SU-DHL-6 (cell line): ENCODE measurements around the gene EIF4B.

Experiments
- H2AFZ ChIP-seq: fragments of 200-600 bp; sonication (generic); 2 replicates; pipeline ENCODE4 v1.6.1; 2014; ENCODE audit warnings: low read depth, mild to moderate bottlenecking, moderate library complexity, mixed read lengths, antibody characterized with exemption, low read length; ENCODE audit not compliant: severe bottlenecking
- H3F3A ChIP-seq: fragments of 200-600 bp; shearing (Covaris generic); 2 replicates; pipeline ENCODE4 v1.6.0; 2016; ENCODE audit warnings: antibody characterized with exemption, mild to moderate bottlenecking; ENCODE audit not compliant: insufficient read depth
- H3K27ac ChIP-seq: fragments of 200-600 bp; sonication (generic); 2 replicates; pipeline ENCODE4 v1.5.1; 2016; ENCODE audit warnings: low read depth, mild to moderate bottlenecking, low read length, moderate library complexity, mixed read lengths
- H3K27me3 ChIP-seq: fragments of 200-600 bp; sonication (generic), shearing (Covaris generic); 2 replicates; pipeline ENCODE4 v1.6.0; 2014; ENCODE audit warnings: mild to moderate bottlenecking, low read length
- H3K36me3 ChIP-seq: fragments of 200-600 bp; sonication (generic); 2 replicates; pipeline ENCODE4 v1.6.1; 2014; ENCODE audit warnings: mild to moderate bottlenecking, low read length, mixed read lengths
- H3K4me2 ChIP-seq: fragments of 300-600, 200-600 bp; shearing (Covaris generic), sonication (generic); 2 replicates; pipeline ENCODE4 v1.6.0; 2014; ENCODE audit warnings: low read length, low read depth, mild to moderate bottlenecking; ENCODE audit not compliant: poor library complexity, severe bottlenecking
- H3K4me3 ChIP-seq: fragments of 200-600 bp; sonication (generic); 2 replicates; pipeline ENCODE4 v1.5.1; 2014; ENCODE audit warnings: antibody characterized with exemption, low read length, mild to moderate bottlenecking, mixed read lengths; ENCODE audit not compliant: insufficient read depth, poor library complexity, severe bottlenecking
- H3K79me2 ChIP-seq: fragments of 200-600 bp; sonication (generic); 2 replicates; pipeline ENCODE4 v1.6.1; 2014; ENCODE audit warnings: mild to moderate bottlenecking, low read length, moderate library complexity; ENCODE audit not compliant: insufficient read depth
- H3K9ac ChIP-seq: fragments of 200-600 bp; sonication (generic); 2 replicates; pipeline ENCODE4 v1.7.0; 2014; ENCODE audit warnings: mild to moderate bottlenecking, low read length
- H3K9me2 ChIP-seq: fragments of 200-600 bp; sonication (generic); replicated peaks from 2 replicates; pipeline ENCODE4 v1.6.1; 2014; ENCODE audit warnings: low read length; ENCODE audit not compliant: insufficient read depth
- H3K9me3 ChIP-seq: fragments of 200-600 bp; sonication (generic); 2 replicates; pipeline ENCODE4 v1.6.1; 2014; ENCODE audit warnings: low read length, mixed read lengths; ENCODE audit not compliant: insufficient read depth
- H4K20me1 ChIP-seq: fragments of 200-600 bp; sonication (generic); 2 replicates; pipeline ENCODE4 v1.6.1; 2014; ENCODE audit warnings: low read depth, mild to moderate bottlenecking, antibody characterized with exemption, low read length, moderate library complexity, mixed read lengths
- CTCF ChIP-seq: fragments of 200-600 bp; sonication (generic); IDR thresholded peaks from one replicate; pipeline ENCODE4 v1.5.1; 2017; ENCODE audit warnings: antibody characterized with exemption, mild to moderate bottlenecking, low read length, moderate library complexity; ENCODE audit not compliant: insufficient read depth, poor library complexity, severe bottlenecking
- EZH2phosphoT487 ChIP-seq: fragments of 200-600 bp; sonication (generic), shearing (Covaris generic); conservative IDR thresholded peaks from 2 replicates; pipeline ENCODE4 v1.6.1; 2018; ENCODE audit warnings: mild to moderate bottlenecking, antibody characterized with exemption, low read length, moderate library complexity, mixed read lengths

EIF4B gene

GRCh38 chr12:53039851-53040250, 33.6 kb downstream of the EIF4B start:
- no peaks in the 10 kb centered on the region for H3K9me2 ChIP-seq
- no peak overlapping the region for H3K27ac ChIP-seq
- TF ChIP-seq EZH2phosphoT487 (no peak), CTCF (no peak)
- H3F3A ChIP-seq, result peaks cover 41% of the 10 kb centered on the region
- no peak overlapping the region for H3K9ac ChIP-seq
- H3K79me2 ChIP-seq, result no peaks in the 10 kb centered on the region
- no peak overlapping the region for H3K4me3 ChIP-seq
- H3K36me3 ChIP-seq, result peaks cover 30% of the 10 kb centered on the region
- H4K20me1 ChIP-seq, result no peaks in the 10 kb centered on the region
- no peak overlapping the region for H3K4me2 ChIP-seq
- H3K9me3 ChIP-seq, result no peaks in the 10 kb centered on the region
- no peaks in the 10 kb centered on the region for H3K27me3 ChIP-seq
- no peak overlapping the region for H2AFZ ChIP-seq

GRCh38 chr12:53042607-53043454, 36.6 kb downstream of the EIF4B start:
- no peak overlapping the region for H3K27ac ChIP-seq
- no peak overlapping the region for H2AFZ ChIP-seq
- no peaks in the 10 kb centered on the region for H4K20me1 ChIP-seq
- peaks cover 29% of the 10 kb centered on the region for H3F3A ChIP-seq
- H3K27me3 ChIP-seq, result no peaks in the 10 kb centered on the region
- H3K4me3 ChIP-seq, result no peak overlapping the region
- no peaks in the 10 kb centered on the region for H3K79me2 ChIP-seq
- H3K9ac ChIP-seq, result no peak overlapping the region
- TF ChIP-seq EZH2phosphoT487, result no peak
- no peak for TF ChIP-seq CTCF
- H3K4me2 ChIP-seq, result no peak overlapping the region
- H3K9me3 ChIP-seq, result no peaks in the 10 kb centered on the region
- peaks cover 19% of the 10 kb centered on the region for H3K36me3 ChIP-seq
- no peaks in the 10 kb centered on the region for H3K9me2 ChIP-seq

- H2AFZ ChIP-seq, result no peak overlapping the region
- no peak overlapping the region for H3K9ac ChIP-seq
- no peaks in the 10 kb centered on the region for H3K79me2 ChIP-seq
- H4K20me1 ChIP-seq, result no peaks in the 10 kb centered on the region
- no peaks in the 10 kb centered on the region for H3K9me3 ChIP-seq
- TF ChIP-seq CTCF (no peak), EZH2phosphoT487 (no peak)
- peaks cover 9% of the 10 kb centered on the region for H3K36me3 ChIP-seq
- H3F3A ChIP-seq, result peaks cover 19% of the 10 kb centered on the region
- no peak overlapping the region for H3K4me2 ChIP-seq
- H3K27me3 ChIP-seq, result no peaks in the 10 kb centered on the region
- H3K4me3 ChIP-seq, result no peak overlapping the region
- H3K9me2 ChIP-seq, result no peaks in the 10 kb centered on the region
- no peak overlapping the region for H3K27ac ChIP-seq
Observed at GRCh38 chr12:53044052-53044581, 37.9 kb downstream of the EIF4B start.
